ENCODE results near the gene PCDHA9.
"Not testable (repeated sequence)": the region's sequence is repeated elsewhere in the genome, so short reads cannot be mapped to it uniquely, and the experiment has no call there.

The PCDHA9 gene

DNA sequence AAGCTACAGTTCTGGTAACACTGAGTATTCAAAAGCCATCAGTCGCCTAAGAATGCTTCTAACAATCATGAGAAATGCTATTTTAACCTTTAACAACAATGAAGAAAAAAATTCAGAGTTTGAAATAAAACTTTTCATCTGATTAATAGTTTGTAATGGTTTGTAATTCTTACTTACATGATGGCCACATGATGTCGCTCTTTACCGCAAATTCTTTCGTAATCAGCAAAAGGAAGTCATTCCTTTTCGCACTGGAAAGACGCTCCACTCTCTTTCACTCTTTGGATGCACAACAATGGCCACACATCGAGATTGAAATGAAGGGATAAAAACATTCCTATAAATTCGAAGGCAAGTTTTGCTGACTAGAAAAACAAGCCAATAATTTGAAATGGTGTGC, 14.2 kb upstream of the PCDHA9 start, which contains the start of gene PCDHA7:
Gene PCDHA7 (plus strand): TSS at position 277 of the 400 bp plus-strand sequence. CDS start 115 bp downstream, at position 392.
- TF ChIP-seq, protein P1, sequence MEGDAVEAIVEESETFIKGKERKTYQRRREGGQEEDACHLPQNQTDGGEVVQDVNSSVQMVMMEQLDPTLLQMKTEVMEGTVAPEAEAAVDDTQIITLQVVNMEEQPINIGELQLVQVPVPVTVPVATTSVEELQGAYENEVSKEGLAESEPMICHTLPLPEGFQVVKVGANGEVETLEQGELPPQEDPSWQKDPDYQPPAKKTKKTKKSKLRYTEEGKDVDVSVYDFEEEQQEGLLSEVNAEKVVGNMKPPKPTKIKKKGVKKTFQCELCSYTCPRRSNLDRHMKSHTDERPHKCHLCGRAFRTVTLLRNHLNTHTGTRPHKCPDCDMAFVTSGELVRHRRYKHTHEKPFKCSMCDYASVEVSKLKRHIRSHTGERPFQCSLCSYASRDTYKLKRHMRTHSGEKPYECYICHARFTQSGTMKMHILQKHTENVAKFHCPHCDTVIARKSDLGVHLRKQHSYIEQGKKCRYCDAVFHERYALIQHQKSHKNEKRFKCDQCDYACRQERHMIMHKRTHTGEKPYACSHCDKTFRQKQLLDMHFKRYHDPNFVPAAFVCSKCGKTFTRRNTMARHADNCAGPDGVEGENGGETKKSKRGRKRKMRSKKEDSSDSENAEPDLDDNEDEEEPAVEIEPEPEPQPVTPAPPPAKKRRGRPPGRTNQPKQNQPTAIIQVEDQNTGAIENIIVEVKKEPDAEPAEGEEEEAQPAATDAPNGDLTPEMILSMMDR (conservative IDR thresholded peaks at IDR 0.05; ENCODE audit: low read depth, low read length) = no peak
- DNase-seq (ENCODE audit: low read depth) = no peak
- no peak within 1 kb of the TSS for H3K4me3 ChIP-seq (ENCODE audit: low read depth, low read length)

DNA sequence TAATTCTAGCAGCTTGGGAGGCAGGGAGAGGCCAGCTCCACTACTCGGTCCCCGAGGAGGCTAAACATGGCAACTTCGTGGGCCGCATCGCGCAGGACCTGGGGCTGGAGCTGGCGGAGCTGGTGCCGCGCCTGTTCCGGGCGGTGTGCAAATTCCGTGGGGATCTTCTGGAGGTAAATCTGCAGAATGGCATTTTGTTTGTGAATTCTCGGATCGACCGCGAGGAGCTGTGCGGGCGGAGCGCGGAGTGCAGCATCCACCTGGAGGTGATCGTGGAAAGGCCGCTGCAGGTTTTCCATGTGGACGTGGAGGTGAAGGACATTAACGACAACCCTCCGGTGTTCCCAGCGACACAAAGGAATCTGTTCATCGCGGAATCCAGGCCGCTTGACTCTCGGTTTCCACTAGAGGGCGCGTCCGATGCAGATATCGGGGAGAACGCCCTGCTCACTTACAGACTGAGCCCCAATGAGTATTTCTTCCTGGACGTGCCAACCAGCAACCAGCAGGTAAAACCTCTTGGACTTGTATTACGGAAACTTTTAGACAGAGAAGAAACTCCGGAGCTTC, 13.7 kb upstream of the PCDHA9 start:
- not testable (repeated sequence) for DNase-seq (ENCODE audit: low read depth); H3K4me3 ChIP-seq (ENCODE audit: low read depth, low read length)

DNA sequence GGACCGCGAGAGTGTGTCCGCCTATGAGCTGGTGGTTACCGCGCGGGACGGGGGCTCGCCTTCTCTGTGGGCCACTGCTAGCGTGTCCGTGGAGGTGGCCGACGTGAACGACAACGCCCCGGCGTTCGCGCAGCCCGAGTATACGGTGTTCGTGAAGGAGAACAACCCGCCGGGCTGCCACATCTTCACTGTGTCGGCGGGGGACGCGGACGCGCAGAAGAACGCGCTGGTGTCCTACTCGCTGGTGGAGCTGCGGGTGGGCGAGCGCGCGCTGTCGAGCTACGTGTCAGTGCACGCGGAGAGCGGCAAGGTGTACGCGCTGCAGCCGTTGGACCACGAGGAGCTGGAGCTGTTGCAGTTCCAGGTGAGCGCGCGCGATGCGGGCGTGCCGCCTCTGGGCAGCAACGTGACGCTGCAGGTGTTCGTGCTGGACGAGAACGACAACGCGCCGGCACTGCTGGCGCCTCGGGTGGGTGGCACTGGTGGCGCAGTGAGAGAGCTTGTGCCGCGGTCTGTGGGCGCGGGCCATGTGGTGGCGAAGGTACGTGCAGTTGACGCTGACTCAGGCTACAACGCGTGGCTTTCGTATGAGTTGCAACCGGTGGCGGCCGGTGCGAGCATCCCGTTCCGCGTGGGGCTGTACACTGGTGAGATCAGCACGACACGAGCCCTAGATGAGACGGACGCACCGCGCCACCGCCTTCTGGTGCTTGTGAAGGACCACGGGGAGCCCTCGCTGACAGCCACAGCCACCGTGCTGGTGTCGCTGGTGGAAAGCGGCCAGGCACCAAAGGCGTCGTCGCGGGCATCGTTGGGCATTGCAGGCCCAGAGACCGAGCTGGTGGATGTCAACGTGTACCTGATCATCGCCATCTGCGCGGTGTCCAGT, 12.3 kb upstream of the PCDHA9 start:
- H3K4me3 ChIP-seq (ENCODE audit: low read depth, low read length) = no peak overlapping the region
- no peak for DNase-seq (ENCODE audit: low read depth)
- TF ChIP-seq, protein P1 (conservative IDR thresholded peaks at IDR 0.05; ENCODE audit: low read depth, low read length) = no peak

DNA sequence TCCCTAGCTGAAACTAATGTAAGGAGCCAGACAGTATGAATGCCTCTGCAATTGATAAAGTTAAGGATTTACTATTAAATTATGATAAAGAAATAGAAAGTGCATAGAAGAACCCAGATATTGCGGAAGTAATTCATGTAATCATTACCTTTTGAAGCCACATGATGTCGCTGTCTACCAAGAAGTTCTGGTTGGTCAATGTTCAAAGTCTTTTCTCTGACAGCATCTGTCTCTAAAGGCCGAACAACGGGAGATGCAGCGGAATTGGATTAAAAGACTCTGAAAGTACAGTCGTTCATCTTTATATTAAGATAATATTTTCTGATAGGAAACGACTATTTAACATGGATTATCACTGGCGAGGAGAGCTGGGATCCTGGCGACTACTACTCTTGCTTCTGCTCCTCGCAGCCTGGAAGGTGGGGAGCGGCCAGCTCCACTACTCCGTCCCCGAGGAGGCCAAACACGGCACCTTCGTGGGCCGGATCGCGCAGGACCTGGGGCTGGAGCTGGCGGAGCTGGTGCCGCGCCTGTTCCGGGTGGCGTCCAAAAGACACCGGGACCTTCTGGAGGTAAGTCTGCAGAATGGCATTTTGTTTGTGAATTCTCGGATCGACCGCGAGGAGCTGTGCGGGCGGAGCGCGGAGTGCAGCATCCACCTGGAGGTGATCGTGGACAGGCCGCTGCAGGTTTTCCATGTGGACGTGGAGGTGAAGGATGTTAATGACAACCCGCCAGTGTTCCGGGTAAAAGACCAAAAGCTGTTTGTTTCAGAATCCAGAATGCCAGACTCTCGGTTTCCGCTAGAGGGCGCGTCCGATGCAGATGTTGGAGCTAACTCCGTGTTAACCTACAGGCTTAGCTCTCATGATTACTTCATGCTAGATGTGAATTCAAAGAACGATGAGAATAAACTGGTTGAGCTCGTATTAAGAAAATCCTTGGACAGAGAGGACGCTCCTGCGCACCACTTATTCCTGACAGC, 6.9 kb upstream of the PCDHA9 start, which contains the start of gene PCDHA8:
Gene PCDHA8 (plus strand): TSS at position 210 of the 985 bp plus-strand sequence. CDS start 135 bp downstream, at position 345.
- TF ChIP-seq, protein P1 (conservative IDR thresholded peaks at IDR 0.05; ENCODE audit: low read depth, low read length) = no peak
- no peak for DNase-seq (ENCODE audit: low read depth)
- H3K4me3 ChIP-seq (ENCODE audit: low read depth, low read length) = no peak within 1 kb of the TSS

DNA sequence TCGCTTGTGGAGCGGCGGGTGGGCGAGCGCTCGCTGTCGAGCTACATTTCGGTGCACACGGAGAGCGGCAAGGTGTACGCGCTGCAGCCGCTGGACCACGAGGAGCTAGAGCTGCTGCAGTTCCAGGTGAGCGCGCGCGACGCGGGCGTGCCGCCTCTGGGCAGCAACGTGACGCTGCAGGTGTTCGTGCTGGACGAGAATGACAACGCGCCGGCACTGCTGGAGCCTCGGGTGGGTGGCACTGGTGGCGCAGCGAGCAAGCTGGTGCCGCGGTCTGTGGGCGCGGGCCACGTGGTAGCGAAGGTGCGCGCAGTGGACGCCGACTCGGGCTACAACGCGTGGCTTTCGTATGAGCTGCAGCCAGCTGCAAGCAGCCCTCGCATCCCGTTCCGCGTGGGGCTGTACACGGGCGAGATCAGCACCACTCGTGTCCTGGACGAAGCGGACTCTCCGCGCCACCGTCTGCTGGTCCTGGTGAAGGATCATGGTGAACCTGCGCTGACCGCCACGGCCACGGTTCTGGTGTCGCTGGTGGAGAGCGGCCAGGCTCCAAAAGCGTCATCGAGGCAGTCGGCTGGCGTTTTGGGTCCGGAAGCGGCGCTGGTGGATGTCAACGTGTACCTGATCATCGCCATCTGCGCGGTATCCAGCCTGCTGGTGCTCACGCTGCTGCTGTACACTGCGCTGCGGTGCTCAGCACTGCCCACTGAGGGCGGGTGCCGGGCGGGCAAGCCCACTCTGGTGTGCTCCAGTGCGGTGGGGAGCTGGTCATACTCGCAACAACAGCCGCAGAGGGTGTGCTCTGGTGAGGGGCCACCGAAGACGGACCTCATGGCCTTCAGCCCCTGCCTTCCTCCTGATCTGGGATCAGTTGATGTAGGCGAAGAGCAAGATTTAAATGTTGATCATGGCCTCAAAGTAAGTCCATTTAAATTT, 5.1 kb upstream of the PCDHA9 start:
- TF ChIP-seq, protein P1 (conservative IDR thresholded peaks at IDR 0.05; ENCODE audit: low read depth, low read length) = no peak
- DNase-seq (ENCODE audit: low read depth) = no peak
- H3K4me3 ChIP-seq (ENCODE audit: low read depth, low read length) = no peak overlapping the region

DNA sequence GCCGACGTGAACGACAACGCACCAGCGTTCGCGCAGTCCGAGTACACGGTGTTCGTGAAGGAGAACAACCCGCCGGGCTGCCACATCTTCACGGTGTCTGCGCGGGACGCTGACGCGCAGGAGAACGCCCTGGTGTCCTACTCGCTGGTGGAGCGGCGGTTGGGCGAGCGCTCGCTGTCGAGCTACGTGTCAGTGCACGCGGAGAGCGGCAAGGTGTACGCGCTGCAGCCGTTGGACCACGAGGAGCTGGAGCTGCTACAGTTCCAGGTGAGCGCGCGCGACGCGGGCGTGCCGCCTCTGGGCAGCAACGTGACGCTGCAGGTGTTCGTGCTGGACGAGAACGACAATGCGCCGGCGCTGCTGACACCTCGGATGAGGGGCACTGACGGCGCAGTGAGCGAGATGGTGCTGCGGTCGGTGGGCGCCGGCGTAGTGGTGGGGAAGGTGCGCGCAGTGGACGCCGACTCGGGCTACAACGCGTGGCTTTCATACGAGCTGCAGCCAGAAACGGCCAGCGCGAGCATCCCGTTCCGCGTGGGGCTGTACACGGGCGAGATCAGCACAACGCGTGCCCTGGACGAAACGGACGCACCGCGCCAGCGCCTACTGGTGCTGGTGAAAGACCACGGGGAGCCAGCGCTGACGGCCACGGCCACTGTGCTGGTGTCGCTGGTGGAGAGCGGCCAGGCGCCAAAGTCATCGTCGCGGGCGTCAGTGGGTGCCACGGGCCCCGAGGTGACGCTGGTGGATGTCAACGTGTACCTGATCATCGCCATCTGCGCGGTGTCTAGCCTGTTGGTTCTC, 1.9 kb downstream of the PCDHA9 start:
- not testable (repeated sequence) for DNase-seq (ENCODE audit: low read depth); H3K4me3 ChIP-seq (ENCODE audit: low read depth, low read length)
